Aortic smooth muscle cell (primary cell): ENCODE results near the gene CNOT1. TPM values are rescaled to one million over a fixed set of nuclear protein-coding genes. Genes with fewer than 3 reads are reported as not detected.

Experiments used
- total RNA-seq: library from RNA; depleted of rRNA; stranded (reverse); fragments of >200 nt; gene quantifications from 2 replicates; pipeline ENCODE4 v1.2.3, GENCODE V29; 2014

CNOT1 gene
- total RNA-seq = 111 and 114 TPM in 2 replicates

DNA sequence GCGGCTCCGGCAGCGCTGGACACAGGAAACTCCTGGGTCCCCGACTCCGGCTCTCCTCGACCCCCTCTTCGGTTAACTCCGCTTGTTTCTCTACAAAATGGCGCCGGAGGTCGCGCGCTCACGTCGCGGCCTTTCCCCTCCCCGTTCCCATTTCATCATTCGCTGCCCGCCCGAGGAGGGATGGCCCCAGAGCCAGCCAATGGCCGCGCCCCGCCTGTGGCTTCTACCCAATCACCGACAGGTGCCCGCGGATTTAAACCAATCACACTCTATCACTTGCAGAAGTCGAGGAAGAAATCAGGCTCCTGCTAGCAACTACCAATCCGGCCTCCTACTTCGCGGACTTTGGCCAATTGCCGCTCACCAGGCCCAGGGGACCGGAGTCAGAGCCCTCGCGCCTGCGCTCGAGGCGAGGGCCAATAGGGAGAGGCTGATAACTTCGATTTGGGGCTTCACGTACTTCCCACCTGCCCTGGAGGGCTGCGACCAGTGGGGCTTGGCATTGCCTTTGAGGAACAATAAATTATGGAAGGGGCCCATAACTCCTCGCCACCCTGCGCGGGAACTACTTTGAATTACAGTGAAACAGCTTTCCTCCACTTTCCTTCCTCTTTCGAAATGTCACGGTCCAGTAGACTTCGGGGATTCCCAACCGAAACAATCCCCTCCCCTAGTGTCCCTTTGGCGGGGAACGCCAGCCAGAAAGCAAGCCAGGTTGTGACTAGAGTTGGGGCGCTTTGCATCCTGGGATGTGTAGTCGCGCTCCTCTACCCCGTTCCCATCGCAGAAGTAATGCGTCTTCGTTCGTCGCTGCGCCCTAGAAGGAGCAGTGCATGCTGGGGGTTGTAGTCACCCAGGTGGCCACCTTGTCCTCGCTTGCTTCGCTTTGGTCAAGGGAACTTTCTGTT is at the start of gene CNOT1:
CNOT1 (minus strand) TSS at position 94 of the 908 bp plus-strand sequence. CDS start 30,489 bp downstream, outside the sequence.

DNA sequence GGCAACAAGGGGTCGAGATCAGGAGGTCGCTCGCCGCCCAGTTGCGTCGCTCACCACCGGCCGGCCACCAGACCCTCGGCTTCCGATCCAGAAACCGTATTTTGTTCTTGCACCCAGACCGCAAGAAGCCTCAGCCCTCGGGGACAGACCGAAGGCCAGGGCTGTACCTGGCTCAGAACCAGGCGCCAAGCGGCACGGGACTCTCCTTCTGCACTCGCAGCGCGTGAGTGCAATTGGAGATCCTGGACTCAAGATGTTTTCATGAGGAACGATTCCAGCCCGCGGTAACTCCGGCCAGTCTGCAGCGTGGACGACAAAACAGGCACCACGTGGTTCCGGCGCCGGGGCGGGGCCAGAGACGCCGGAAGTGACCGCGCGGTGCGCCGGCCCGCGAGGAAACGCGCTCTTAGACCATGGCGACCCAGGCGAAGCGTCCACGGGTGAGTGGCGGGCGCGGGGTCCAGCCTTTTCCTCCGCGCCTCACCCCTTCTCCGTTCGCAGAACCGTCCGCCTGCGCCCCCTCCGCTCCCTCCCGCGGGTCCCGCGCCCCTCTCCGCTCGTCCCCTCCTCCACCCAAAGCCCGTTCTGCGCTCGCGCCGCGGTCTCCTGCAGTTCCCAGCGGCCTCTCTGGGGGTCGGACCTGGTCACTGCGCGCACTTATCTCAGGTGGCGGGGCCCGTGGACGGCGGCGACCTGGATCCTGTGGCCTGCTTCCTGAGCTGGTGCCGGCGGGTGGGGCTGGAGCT is 114.3 kb downstream of the CNOT1 start, which contains the start of gene SETD6:
SETD6 (plus strand) TSS at position 393 of the 746 bp plus-strand sequence; CDS start at position 414, 21 bp downstream.

GRCh38 chr16:58499615-58500351 is 129.8 kb downstream of the CNOT1 start, which contains the start of gene NDRG4:
NDRG4 (plus strand) TSS chr16:58500143; CDS start chr16:58500249, 106 bp downstream.

Other genes starting within 250 kb of the CNOT1 start
- gene GINS3, start 237.4 kb downstream of the CNOT1 start, total RNA-seq = 2.8 and 4.4 TPM in 2 replicates
- gene NDRG4, start 129.7 kb downstream of the CNOT1 start, total RNA-seq = 14.5 and 28.4 TPM in 2 replicates
- 8.2 and 16.4 TPM in 2 replicates for gene SETD6, start 114.3 kb downstream of the CNOT1 start, total RNA-seq
- gene SLC38A7, start 54.9 kb upstream of the CNOT1 start, total RNA-seq = 25.2 and 28.2 TPM in 2 replicates
- gene GOT2, start 104.5 kb upstream of the CNOT1 start, total RNA-seq = 25.8 and 30.5 TPM in 2 replicates